GM18861 (cell line): ENCODE results near the gene FAM98C.
A peak's percentile ranks its signal among the peaks of the same experiment; 100 is the strongest.
"Not testable (repeated sequence)": the region's sequence is repeated elsewhere in the genome, so short reads cannot be mapped to it uniquely, and the experiment has no call there.

ENCODE experiments used
- ATAC-seq: cut with Tn5 transposase; IDR thresholded peaks from one replicate; pipeline ENCODE4 v1.9.1; 2021; ENCODE audit not compliant: unreplicated experiment

Gene FAM98C

GRCh38 chr19:38402967-38403674 lies at the start of gene FAM98C:
Gene FAM98C, plus strand, starts transcription at chr19:38403093. Its CDS starts 61 bp downstream, at chr19:38403154.
- peak; percentile 89 for ATAC-seq

GRCh38 chr19:38355728-38356725 lies 46.9 kb upstream of the FAM98C start:
- ATAC-seq, result no peak

- no peak for ATAC-seq
Observed at GRCh38 chr19:38358071-38358470, 44.8 kb upstream of the FAM98C start.

- ATAC-seq, result no peak
Observed at GRCh38 chr19:38359242-38360021, 43.5 kb upstream of the FAM98C start.

GRCh38 chr19:38360351-38360750 lies 42.5 kb upstream of the FAM98C start:
- no peak for ATAC-seq

- ATAC-seq, result no peak
Observed at GRCh38 chr19:38360839-38361631, 41.9 kb upstream of the FAM98C start.

- ATAC-seq, result no peak
Observed at GRCh38 chr19:38361633-38362075, 41.2 kb upstream of the FAM98C start.

- no peak for ATAC-seq
Observed at GRCh38 chr19:38362076-38362945, 40.6 kb upstream of the FAM98C start.

- ATAC-seq, result not testable (repeated sequence)
Observed at GRCh38 chr19:38362946-38363688, 39.8 kb upstream of the FAM98C start.

- ATAC-seq, result no peak
Observed at GRCh38 chr19:38367041-38367440, 35.9 kb upstream of the FAM98C start.

GRCh38 chr19:38369584-38369983 lies 33.3 kb upstream of the FAM98C start:
- ATAC-seq, result no peak

GRCh38 chr19:38370299-38370698 lies 32.6 kb upstream of the FAM98C start:
- ATAC-seq, result no peak

- ATAC-seq, result no peak
Observed at GRCh38 chr19:38371081-38371480, 31.8 kb upstream of the FAM98C start.

- ATAC-seq, result no peak
Observed at GRCh38 chr19:38373907-38374331, 29.0 kb upstream of the FAM98C start.

- peak; percentile 94 for ATAC-seq
Observed at GRCh38 chr19:38374332-38375097, 28.4 kb upstream of the FAM98C start, which contains the start of gene PSMD8. Gene PSMD8, plus strand, starts transcription at chr19:38374571. Its CDS starts 31 bp downstream, at chr19:38374602.

GRCh38 chr19:38375098-38375493 lies 27.8 kb upstream of the FAM98C start:
- ATAC-seq, result no peak

GRCh38 chr19:38375748-38376147 lies 27.1 kb upstream of the FAM98C start:
- ATAC-seq, result no peak

- ATAC-seq, result no peak
Observed at GRCh38 chr19:38376576-38376975, 26.3 kb upstream of the FAM98C start.
